Endothelial cell of umbilical vein (primary cell): Measurements from ENCODE around the gene UBE2QL1. TPM values are rescaled to one million over a fixed set of nuclear protein-coding genes. Genes with fewer than 3 reads are reported as not detected.

ENCODE experiments used
- BruUV-seq: library from RNA; stranded (reverse); fragments of 400-500 nt; replicated peaks from 2 replicates; lab custom pipeline; 2021; lab: Mats Ljungman, UMichigan
- CTCF ChIA-PET: fragments of 300-600, 350-600 bp; sonication (Branson Sonifier 250); formaldehyde crosslinking; loops from one replicate; lab custom pipeline; 2021; ENCODE audit warnings: antibody characterized with exemption, inconsistent platforms; lab: Charles Lee
- POLR2A ChIA-PET: fragments of 300-600, 350-600 bp; sonication (Branson Sonifier 250); formaldehyde crosslinking; loops from one replicate; lab custom pipeline; 2021; ENCODE audit warnings: antibody characterized with exemption, inconsistent platforms; lab: Charles Lee
- DNase-seq: peaks from one replicate; pipeline ENCODE4 v3.0.0-alpha.2; 2011; ENCODE audit warnings: low read depth, low spot score
- FAIRE-seq: peaks from 2 replicates; lab custom pipeline; 2011; peaks lifted over from hg19 to GRCh38; lab: Jason Lieb, UNC
- H2AFZ ChIP-seq: 2 replicates; pipeline ENCODE4 v1.6.0; 2012; ENCODE audit warnings: low read depth, low read length, control low read depth, inconsistent platforms
- H3K27ac ChIP-seq: 2 replicates; pipeline ENCODE4 v1.5.1; 2011; ENCODE audit warnings: low read depth, mild to moderate bottlenecking, control low read depth, low read length, moderate library complexity; ENCODE audit not compliant: insufficient read depth
- H3K27me3 ChIP-seq, 2 experiments: 2 replicates each; pipeline versions ENCODE4 v1.6.0 to v1.6.1; 2011; ENCODE audit warnings: low read length in 2 of 2, mixed read lengths in 1 of 2; ENCODE audit not compliant: control insufficient read depth in 2 of 2, insufficient read depth in 2 of 2
- H3K36me3 ChIP-seq, 2 experiments: 2 replicates in 1 of 2; 3 replicates in 1 of 2; pipeline ENCODE4 v1.5.1; 2011; ENCODE audit warnings: low read length in 2 of 2, mild to moderate bottlenecking in 1 of 2, moderate library complexity in 1 of 2; ENCODE audit not compliant: control insufficient read depth in 2 of 2, insufficient read depth in 2 of 2; ENCODE audit errors: extremely low read depth in 1 of 2
- H3K4me1 ChIP-seq: 3 replicates; pipeline ENCODE4 v1.5.1; 2011; ENCODE audit warnings: mild to moderate bottlenecking, low read length; ENCODE audit not compliant: control insufficient read depth, insufficient read depth; ENCODE audit errors: extremely low read depth
- H3K4me2 ChIP-seq: 2 replicates; pipeline ENCODE4 v1.6.1; 2011; ENCODE audit warnings: low read length, control low read depth, mixed read lengths; ENCODE audit not compliant: insufficient read depth
- H3K4me3 ChIP-seq, 3 experiments: fragments of 200-600 bp in 1 of 3; sonication (generic), shearing (Covaris generic) in 1 of 3; replicated peaks in 1 of 3; 2 replicates each; pipeline ENCODE4 v1.5.1; 2011 to 2016; ENCODE audit warnings: control low read depth in 3 of 3, low read length in 3 of 3, mild to moderate bottlenecking in 2 of 3, inconsistent platforms in 1 of 3, low read depth in 1 of 3, moderate library complexity in 1 of 3; ENCODE audit not compliant: insufficient read depth in 1 of 3
- H3K79me2 ChIP-seq: 2 replicates; pipeline ENCODE4 v1.6.0; 2012; ENCODE audit warnings: low read length, inconsistent platforms; ENCODE audit not compliant: control insufficient read depth, insufficient read depth
- H3K9ac ChIP-seq: replicated peaks from 2 replicates; pipeline ENCODE3; 2011; ENCODE audit warnings: low read length, control low read depth; ENCODE audit not compliant: insufficient read depth; ENCODE audit errors: extremely low read depth
- H3K9me1 ChIP-seq: replicated peaks from 3 replicates; pipeline ENCODE4 v1.6.0; 2011; ENCODE audit warnings: mild to moderate bottlenecking, low read length; ENCODE audit not compliant: control insufficient read depth, insufficient read depth; ENCODE audit errors: extremely low read depth
- H3K9me3 ChIP-seq: replicated peaks from 2 replicates; pipeline ENCODE4 v1.5.1; 2012; ENCODE audit warnings: low read length, inconsistent platforms; ENCODE audit not compliant: control insufficient read depth, insufficient read depth
- H4K20me1 ChIP-seq: replicated peaks from 2 replicates; pipeline ENCODE3; 2011; ENCODE audit warnings: mild to moderate bottlenecking, low read length; ENCODE audit not compliant: control insufficient read depth, insufficient read depth; ENCODE audit errors: extremely low read depth
- EZH2 ChIP-seq: IDR thresholded peaks from 2 replicates; pipeline ENCODE4 v1.6.1; 2012; ENCODE audit warnings: borderline replicate concordance, low read depth, mild to moderate bottlenecking, moderate library complexity, low read length, inconsistent platforms; ENCODE audit not compliant: severe bottlenecking
- GATA2 ChIP-seq: IDR thresholded peaks from 2 replicates; pipeline ENCODE4 v1.7.0; 2011; ENCODE audit warnings: low read depth, mild to moderate bottlenecking, moderate library complexity, mixed read lengths, low read length; ENCODE audit not compliant: insufficient read length, insufficient read depth
- JUN ChIP-seq: IDR thresholded peaks from 2 replicates; pipeline ENCODE4 v1.6.1; 2011; ENCODE audit warnings: borderline replicate concordance, low read depth; ENCODE audit not compliant: insufficient read length, insufficient read depth
- MYC ChIP-seq: IDR thresholded peaks from one replicate; pipeline ENCODE4 v1.6.1; 2011; ENCODE audit warnings: mild to moderate bottlenecking, low read depth, low read length
- POLR2A ChIP-seq: IDR thresholded peaks from 2 replicates; pipeline ENCODE4 v1.6.1; 2012; ENCODE audit warnings: low read depth, mild to moderate bottlenecking, control low read depth, low read length
- POLR2AphosphoS5 ChIP-seq: IDR thresholded peaks from 2 replicates; pipeline ENCODE4 v1.6.1; 2012; ENCODE audit warnings: low read depth, mild to moderate bottlenecking, control low read depth, low read length, moderate library complexity; ENCODE audit not compliant: insufficient read depth
- dilution Hi-C: fragments of 300-500 bp; cut with MboI; formaldehyde crosslinking; loops from one replicate; pipeline ENCODE4 v1.15.0; 2019; ENCODE audit warnings: low sequenced_read_pairs; ENCODE audit not compliant: extremely low pct_ligation_motif_present
- intact Hi-C: fragments of 100-400 bp; cut with micrococcal nuclease; formaldehyde crosslinking; loops from one replicate; pipeline ENCODE4 v1.10.0; 2022
- polyA plus RNA-seq, 4 experiments: library from polyadenylated mRNA; depleted of rRNA in 3 of 4; stranded (reverse) in 3 of 4; unstranded in 1 of 4; fragments of >200 nt; gene quantifications; 2 replicates each; pipeline versions ENCODE4 v1.2.1 to v1.2.3, GENCODE V29; 2011 to 2012; ENCODE audit warnings: missing spikeins in 1 of 4
- total RNA-seq: library from RNA; stranded (reverse); gene quantifications from 2 replicates; pipeline ENCODE4 v1.2.3, GENCODE V29; 2021
- TF ChIP-seq, protein P1 (sequence below), 2 donors: IDR thresholded peaks; 1 replicate in 1 of 2; 2 replicates in 1 of 2; pipeline ENCODE4 v1.5.1; 2011; ENCODE audit warnings: low read length in 2 of 2, mild to moderate bottlenecking in 2 of 2, moderate library complexity in 2 of 2, control low read depth in 1 of 2, inconsistent platforms in 1 of 2, low read depth in 1 of 2; ENCODE audit not compliant: insufficient read depth in 1 of 2; ENCODE audit errors: extremely low read depth in 1 of 2

UBE2QL1 gene
- total and polyA plus RNA-seq, 2 donors (not counting 3 experiments of a cell fraction or from before 2014, with no cell fraction given), result 0.04 to 0.15 TPM

DNA sequence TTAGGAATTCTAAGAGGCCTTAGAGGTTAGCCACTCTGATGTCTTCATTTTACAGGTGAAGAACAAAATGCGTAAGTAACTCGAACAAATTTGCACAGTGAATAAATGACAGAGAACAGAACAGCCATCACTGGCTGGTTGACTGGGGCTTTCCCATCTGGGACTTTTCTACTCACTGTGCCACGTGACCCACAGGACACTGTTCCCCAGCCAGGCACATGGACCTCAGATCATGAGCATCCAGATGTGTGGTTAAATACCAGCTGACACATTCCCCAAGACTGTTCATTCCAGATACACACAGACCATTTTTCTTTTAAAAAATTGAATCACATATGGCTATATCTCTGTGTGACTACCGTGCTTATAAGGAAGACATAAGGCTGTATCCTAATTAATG, 44.5 kb upstream of the UBE2QL1 start:
- DNase-seq, result no peak
- no peak overlapping the region for H2AFZ ChIP-seq
- TF ChIP-seq POLR2A (no peak), POLR2AphosphoS5 (no peak), MYC (no peak), JUN (no peak), GATA2 (no peak)
- no peaks in the 10 kb centered on the region for H3K4me1 ChIP-seq
- H3K4me3 ChIP-seq, result no peak overlapping the region
- intact Hi-C loops, result no loop called here
- H3K27ac ChIP-seq, result no peak overlapping the region
- CTCF ChIA-PET, result no interaction called here
- dilution Hi-C loops, result no loop called here
- BruUV-seq, result no TSS peak
- no peak for FAIRE-seq
- no peaks in the 10 kb centered on the region for H3K9me3 ChIP-seq
- no peak overlapping the region for H3K4me2 ChIP-seq
- H3K9me1 ChIP-seq, result no peaks in the 10 kb centered on the region
- H3K36me3 ChIP-seq, result no peaks in the 10 kb centered on the region
- no peak overlapping the region for H3K9ac ChIP-seq
- POLR2A ChIA-PET, result no interaction called here
- no peaks in the 10 kb centered on the region for H3K27me3 ChIP-seq
- no peaks in the 10 kb centered on the region for H4K20me1 ChIP-seq
- H3K79me2 ChIP-seq, result no peaks in the 10 kb centered on the region

DNA sequence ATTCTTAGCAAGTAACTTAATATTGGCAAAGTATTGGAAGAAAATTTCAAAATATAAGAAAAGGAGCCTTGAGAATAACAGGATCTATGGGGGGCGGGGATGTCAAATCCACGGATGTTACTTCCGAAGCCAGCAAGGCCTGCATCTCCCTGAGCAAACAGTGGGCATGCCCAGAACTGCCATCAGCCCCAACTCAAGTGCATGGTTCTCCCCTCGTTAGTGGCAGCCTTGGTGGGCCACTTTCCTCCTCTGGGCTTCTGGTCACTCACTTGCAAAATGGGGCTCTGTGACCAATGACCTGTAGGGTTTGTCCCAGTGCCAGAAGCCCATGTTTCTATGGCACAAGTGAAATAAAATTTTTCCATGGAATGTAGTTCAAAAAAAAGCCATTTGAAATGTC, 43.1 kb upstream of the UBE2QL1 start:
- CTCF ChIA-PET, result interaction anchor here (1.4 kb wide), 1 partner anchor 10 kb away, joined by 4 read pairs; no protein-coding TSS in a partner anchor
- Histone ChIP-seq H3K27ac (no peak overlapping the region), H3K4me3 (no peak overlapping the region), H3K9me1 (no peaks in the 10 kb centered on the region), H3K27me3 (no peaks in the 10 kb centered on the region), H2AFZ (no peak overlapping the region), H4K20me1 (no peaks in the 10 kb centered on the region), H3K36me3 (no peaks in the 10 kb centered on the region), H3K9ac (no peak overlapping the region), H3K79me2 (no peaks in the 10 kb centered on the region), H3K4me1 (no peaks in the 10 kb centered on the region), H3K9me3 (no peaks in the 10 kb centered on the region), H3K4me2 (no peak overlapping the region)
- intact Hi-C loops, result no loop called here
- POLR2A ChIA-PET, result no interaction called here
- BruUV-seq, result no TSS peak
- dilution Hi-C loops, result no loop called here
- FAIRE-seq, result no peak
- no peak for TF ChIP-seq EZH2
- no peak for TF ChIP-seq GATA2
- no peak for TF ChIP-seq POLR2AphosphoS5
- TF ChIP-seq, protein P1, sequence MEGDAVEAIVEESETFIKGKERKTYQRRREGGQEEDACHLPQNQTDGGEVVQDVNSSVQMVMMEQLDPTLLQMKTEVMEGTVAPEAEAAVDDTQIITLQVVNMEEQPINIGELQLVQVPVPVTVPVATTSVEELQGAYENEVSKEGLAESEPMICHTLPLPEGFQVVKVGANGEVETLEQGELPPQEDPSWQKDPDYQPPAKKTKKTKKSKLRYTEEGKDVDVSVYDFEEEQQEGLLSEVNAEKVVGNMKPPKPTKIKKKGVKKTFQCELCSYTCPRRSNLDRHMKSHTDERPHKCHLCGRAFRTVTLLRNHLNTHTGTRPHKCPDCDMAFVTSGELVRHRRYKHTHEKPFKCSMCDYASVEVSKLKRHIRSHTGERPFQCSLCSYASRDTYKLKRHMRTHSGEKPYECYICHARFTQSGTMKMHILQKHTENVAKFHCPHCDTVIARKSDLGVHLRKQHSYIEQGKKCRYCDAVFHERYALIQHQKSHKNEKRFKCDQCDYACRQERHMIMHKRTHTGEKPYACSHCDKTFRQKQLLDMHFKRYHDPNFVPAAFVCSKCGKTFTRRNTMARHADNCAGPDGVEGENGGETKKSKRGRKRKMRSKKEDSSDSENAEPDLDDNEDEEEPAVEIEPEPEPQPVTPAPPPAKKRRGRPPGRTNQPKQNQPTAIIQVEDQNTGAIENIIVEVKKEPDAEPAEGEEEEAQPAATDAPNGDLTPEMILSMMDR (IDR thresholded peaks at IDR 0.05; ENCODE audit: extremely low read depth in 1 of 2, insufficient read depth in 1 of 2, low read depth in 1 of 2, low read length in 2 of 2), result no peak
- no peak for DNase-seq
